HepG2 (cell line): ENCODE results near the gene EXOC3L4. TPM values are rescaled to one million over a fixed set of nuclear protein-coding genes. Genes with fewer than 3 reads are reported as not detected.

ENCODE experiments used
- HDAC1 ChIP-seq: sonication (generic); formaldehyde crosslinking; IDR thresholded peaks from 2 replicates; pipeline ENCODE4 v1.5.1; 2020; ENCODE audit warnings: mild to moderate bottlenecking, missing genetic modification reagents
- MYC ChIP-seq: sonication (generic); formaldehyde crosslinking; IDR thresholded peaks from 2 replicates; pipeline ENCODE4 v1.9.0; 2021; ENCODE audit warnings: missing genetic modification reagents, borderline replicate concordance
- NFATC3 ChIP-seq: sonication (generic); formaldehyde crosslinking; IDR thresholded peaks from 2 replicates; pipeline ENCODE4 v1.5.1; 2020; ENCODE audit warnings: mild to moderate bottlenecking, missing genetic modification reagents
- NR1H2 ChIP-seq: sonication (generic); formaldehyde crosslinking; IDR thresholded peaks from 2 replicates; pipeline ENCODE4 v1.8.1; 2022; ENCODE audit warnings: low read depth, missing genetic modification reagents, borderline replicate concordance
- SRSF9 ChIP-seq: fragments of 200-400 bp; formaldehyde crosslinking; IDR thresholded peaks from 2 replicates; pipeline ENCODE4 v1.6.1; 2018; ENCODE audit warnings: borderline replicate concordance, mild to moderate bottlenecking, low read depth, low read length; ENCODE audit not compliant: insufficient read depth, poor library complexity, severe bottlenecking
- TMF1 ChIP-seq: sonication (generic); formaldehyde crosslinking; IDR thresholded peaks from 2 replicates; pipeline ENCODE4 v1.8.1; 2022; ENCODE audit warnings: low read depth, missing genetic modification reagents
- USF2 ChIP-seq, 2 experiments: sonication (generic) in 1 of 2; formaldehyde crosslinking in 1 of 2; IDR thresholded peaks; 2 replicates each; pipeline versions ENCODE4 v1.5.1 to v1.6.1; 2011 to 2020; ENCODE audit warnings: borderline replicate concordance in 1 of 2, low read depth in 1 of 2, low read length in 1 of 2, mild to moderate bottlenecking in 1 of 2, missing genetic modification reagents in 1 of 2, moderate library complexity in 1 of 2
- ZNF318 ChIP-seq: sonication (generic); formaldehyde crosslinking; IDR thresholded peaks from 2 replicates; pipeline ENCODE4 v1.4.0; 2020; ENCODE audit warnings: mild to moderate bottlenecking, missing genetic modification reagents
- ZNF382 ChIP-seq: sonication (generic); formaldehyde crosslinking; IDR thresholded peaks from 2 replicates; pipeline ENCODE4 v1.5.0; 2020; ENCODE audit warnings: missing genetic modification reagents, mild to moderate bottlenecking, borderline replicate concordance
- ZNF567 ChIP-seq: sonication (generic); formaldehyde crosslinking; IDR thresholded peaks from 2 replicates; pipeline ENCODE4 v1.8.1; 2023; ENCODE audit warnings: mild to moderate bottlenecking, missing genetic modification reagents, borderline replicate concordance
- ZNF569 ChIP-seq: sonication (generic); formaldehyde crosslinking; IDR thresholded peaks from 2 replicates; pipeline ENCODE4 v1.5.0; 2020; ENCODE audit warnings: mild to moderate bottlenecking, missing genetic modification reagents, moderate library complexity, borderline replicate concordance
- ZNF598 ChIP-seq: sonication (generic); formaldehyde crosslinking; IDR thresholded peaks from 2 replicates; pipeline ENCODE4 v1.5.1; 2020; ENCODE audit warnings: mild to moderate bottlenecking, missing genetic modification reagents, borderline replicate concordance
- ZNF639 ChIP-seq: conservative IDR thresholded peaks from 2 replicates; pipeline ENCODE4 v1.6.1; 2018; ENCODE audit warnings: missing genetic modification reagents
- ZNF737 ChIP-seq: sonication (generic); formaldehyde crosslinking; IDR thresholded peaks from 2 replicates; pipeline ENCODE4 v1.5.0; 2020; ENCODE audit warnings: missing genetic modification reagents, mild to moderate bottlenecking, borderline replicate concordance
- ZNF749 ChIP-seq: sonication (generic); formaldehyde crosslinking; IDR thresholded peaks from 2 replicates; pipeline ENCODE4 v1.8.0; 2022; ENCODE audit warnings: mild to moderate bottlenecking, missing genetic modification reagents, moderate library complexity, borderline replicate concordance
- polyA plus RNA-seq, 8 experiments: library from polyadenylated mRNA; depleted of rRNA in 3 of 8; stranded (reverse) in 7 of 8; unstranded in 1 of 8; fragments of >200 nt; fragmentation: Illumina TruSeq in 4 of 8; extraction: Trizol in 4 of 8; gene quantifications; 2 replicates each; pipeline versions ENCODE4 v1.2.1 to v1.2.3, GENCODE V29; 2011 to 2016; ENCODE audit warnings: low read depth in 4 of 8, missing spikeins in 1 of 8, mixed read lengths in 1 of 8; ENCODE audit not compliant: insufficient read depth in 1 of 8
- total RNA-seq, 5 experiments: library from RNA; depleted of rRNA; stranded (reverse); fragments of >200 nt; fragmentation: Illumina TruSeq; extraction: Trizol; gene quantifications; 2 replicates each; pipeline ENCODE4 v1.2.3, GENCODE V29; 2016; ENCODE audit warnings: low read depth in 1 of 5

The EXOC3L4 gene
- total and polyA plus RNA-seq, 2 of the 13 experiments (the other 11 are each of a cell fraction or from before 2014, with no cell fraction given), result 11.8 to 27.0 TPM

DNA sequence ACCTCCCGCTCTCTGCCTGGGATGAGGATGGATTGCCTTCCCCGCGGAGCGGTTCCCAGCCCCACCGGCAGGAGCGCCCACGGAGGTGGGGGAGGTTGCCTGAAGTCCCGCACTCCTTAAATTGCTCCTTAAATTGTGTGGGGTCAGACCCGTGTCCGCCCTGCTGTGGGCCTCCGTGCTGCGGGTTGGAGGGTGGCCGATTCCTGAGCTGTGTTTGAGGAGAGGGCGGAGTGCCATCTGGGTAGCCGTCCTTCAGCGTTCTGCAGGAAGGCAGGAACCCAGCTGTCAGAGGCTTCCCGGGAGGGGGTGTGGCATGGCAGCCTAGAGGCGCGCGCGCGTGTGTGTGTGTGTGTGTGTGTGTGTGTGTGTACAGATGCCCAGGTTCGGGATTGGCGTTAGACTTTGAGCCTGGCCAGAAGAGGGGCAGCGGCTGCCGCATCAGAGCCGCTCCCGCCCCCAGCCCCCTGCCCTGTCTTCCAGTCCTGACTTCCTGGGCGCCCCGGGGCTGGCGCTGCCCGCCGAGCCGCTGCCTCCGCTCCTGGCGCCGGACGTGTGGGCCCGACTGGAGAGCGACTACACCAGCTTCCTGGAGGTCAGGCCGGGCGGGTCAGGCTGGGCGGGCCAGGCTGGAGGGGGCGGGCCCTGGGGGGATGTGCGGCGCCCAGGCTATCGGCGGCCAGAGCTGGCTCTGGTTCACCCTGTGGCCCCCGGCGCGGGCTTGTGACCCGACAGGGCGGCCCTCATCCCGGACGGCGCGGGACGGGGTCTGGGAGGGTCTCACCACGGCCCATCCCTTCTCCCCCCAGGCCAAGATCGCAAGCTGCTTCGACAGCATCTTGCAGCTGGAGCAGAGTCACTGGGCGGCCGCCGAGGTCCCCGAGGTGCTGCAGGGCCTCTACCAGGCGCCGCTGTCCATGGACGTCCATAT is 9.2 kb downstream of the EXOC3L4 start (continued):
- no peak for TF ChIP-seq ZNF382 (CRISPR knock-in tag)
- peak; percentile 65 for TF ChIP-seq MYC (CRISPR knock-in tag)
- no peak for TF ChIP-seq ZNF567 (CRISPR knock-in tag)
- TF ChIP-seq NR1H2 (CRISPR knock-in tag), result no peak
- no peak for TF ChIP-seq ZNF639
- no peak for TF ChIP-seq NFATC3 (CRISPR knock-in tag)
- TF ChIP-seq TMF1 (CRISPR knock-in tag), result no peak; the same call in 1 of the 2 replicates
- TF ChIP-seq SRSF9, result no peak
- peak; percentile 32 for TF ChIP-seq ZNF318
- TF ChIP-seq ZNF749, result peak; percentile 70; the same call in 1 of the 2 replicates
- TF ChIP-seq ZNF737 (CRISPR knock-in tag), result no peak
- peak; percentile 90 for TF ChIP-seq HDAC1 (CRISPR knock-in tag)
- TF ChIP-seq ZNF569 (CRISPR knock-in tag), result no peak
- 0 out of 2 replicates have a peak, but pooled peaks have one; percentile 11 for TF ChIP-seq ZNF598
- no peak for TF ChIP-seq USF2 (IDR thresholded peaks at IDR 0.05; ENCODE audit: low read depth, low read length)
- TF ChIP-seq USF2 (CRISPR knock-in tag; IDR thresholded peaks at IDR 0.05; ENCODE audit: borderline replicate concordance), result no peak
